ENCODE results near the gene ATXN2L.
A peak's percentile ranks its signal among the peaks of the same experiment; 100 is the strongest.
"Not testable (repeated sequence)": the region's sequence is repeated elsewhere in the genome, so short reads cannot be mapped to it uniquely, and the experiment has no call there.

Gene ATXN2L, protein sequence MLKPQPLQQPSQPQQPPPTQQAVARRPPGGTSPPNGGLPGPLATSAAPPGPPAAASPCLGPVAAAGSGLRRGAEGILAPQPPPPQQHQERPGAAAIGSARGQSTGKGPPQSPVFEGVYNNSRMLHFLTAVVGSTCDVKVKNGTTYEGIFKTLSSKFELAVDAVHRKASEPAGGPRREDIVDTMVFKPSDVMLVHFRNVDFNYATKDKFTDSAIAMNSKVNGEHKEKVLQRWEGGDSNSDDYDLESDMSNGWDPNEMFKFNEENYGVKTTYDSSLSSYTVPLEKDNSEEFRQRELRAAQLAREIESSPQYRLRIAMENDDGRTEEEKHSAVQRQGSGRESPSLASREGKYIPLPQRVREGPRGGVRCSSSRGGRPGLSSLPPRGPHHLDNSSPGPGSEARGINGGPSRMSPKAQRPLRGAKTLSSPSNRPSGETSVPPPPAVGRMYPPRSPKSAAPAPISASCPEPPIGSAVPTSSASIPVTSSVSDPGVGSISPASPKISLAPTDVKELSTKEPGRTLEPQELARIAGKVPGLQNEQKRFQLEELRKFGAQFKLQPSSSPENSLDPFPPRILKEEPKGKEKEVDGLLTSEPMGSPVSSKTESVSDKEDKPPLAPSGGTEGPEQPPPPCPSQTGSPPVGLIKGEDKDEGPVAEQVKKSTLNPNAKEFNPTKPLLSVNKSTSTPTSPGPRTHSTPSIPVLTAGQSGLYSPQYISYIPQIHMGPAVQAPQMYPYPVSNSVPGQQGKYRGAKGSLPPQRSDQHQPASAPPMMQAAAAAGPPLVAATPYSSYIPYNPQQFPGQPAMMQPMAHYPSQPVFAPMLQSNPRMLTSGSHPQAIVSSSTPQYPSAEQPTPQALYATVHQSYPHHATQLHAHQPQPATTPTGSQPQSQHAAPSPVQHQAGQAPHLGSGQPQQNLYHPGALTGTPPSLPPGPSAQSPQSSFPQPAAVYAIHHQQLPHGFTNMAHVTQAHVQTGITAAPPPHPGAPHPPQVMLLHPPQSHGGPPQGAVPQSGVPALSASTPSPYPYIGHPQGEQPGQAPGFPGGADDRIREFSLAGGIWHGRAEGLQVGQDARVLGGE

DNA sequence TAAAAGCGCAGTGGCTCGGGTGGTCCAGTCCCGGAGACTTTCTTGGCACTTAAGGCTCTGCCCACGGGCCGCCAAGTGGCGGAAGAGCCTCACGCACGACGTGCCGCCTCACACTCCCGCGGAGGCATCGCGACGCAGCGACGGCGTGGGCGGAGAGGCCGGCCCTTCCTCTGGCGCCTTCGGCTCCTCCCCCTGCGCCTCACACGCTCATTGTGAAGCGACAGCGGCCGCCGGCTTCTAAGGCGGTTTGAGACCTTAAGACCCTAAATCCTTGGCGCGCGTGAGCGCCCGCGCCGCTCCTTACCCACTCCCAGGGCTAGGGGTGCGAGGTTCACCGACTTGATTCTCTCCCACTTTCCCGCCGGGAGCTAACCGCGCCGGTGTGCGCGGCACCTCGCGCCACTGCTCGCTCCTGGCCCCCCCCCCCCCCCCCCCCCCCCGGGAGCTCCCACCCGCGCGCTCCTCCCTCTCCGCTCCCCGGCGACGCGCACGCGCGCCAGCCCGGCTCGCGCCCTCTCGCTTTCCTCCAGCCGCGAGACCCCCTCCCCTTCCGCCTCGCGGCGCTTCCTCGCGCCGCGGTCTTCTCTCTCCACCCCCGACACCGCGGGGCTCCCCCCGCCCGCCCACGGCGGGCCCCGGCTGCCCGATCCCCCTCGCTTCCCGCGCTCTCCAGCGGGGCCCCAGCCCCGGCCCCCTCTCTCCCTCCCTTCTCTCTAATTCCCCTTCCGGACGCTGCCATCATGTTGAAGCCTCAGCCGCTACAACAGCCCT, at the start of gene ATXN2L:
Gene ATXN2L (plus strand): TSS at position 480 of the 771 bp plus-strand sequence. CDS start 261 bp downstream, at position 741.
- peak; percentile 95 to 98 for DNase-seq

DNA sequence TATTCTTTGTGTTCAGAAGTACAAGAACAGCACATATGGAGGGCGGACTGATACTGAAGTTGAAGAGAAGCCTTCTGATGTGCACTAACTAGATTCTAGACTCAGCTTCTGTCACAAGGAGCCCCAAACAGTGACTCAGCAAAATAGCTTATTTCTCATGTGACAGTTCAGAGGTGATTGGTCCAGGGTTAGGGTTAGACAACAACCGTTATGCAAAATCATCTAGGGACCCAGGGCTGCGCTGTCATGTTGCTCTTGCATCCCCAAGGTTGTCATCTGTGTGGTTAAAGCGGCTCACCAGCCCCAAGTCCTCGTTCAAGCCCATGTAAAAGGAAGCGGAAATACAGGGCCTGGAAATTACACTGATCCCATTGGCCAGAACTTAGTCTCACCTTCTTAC, 41.1 kb upstream of the ATXN2L start:
- DNase-seq: not testable (repeated sequence)

DNA sequence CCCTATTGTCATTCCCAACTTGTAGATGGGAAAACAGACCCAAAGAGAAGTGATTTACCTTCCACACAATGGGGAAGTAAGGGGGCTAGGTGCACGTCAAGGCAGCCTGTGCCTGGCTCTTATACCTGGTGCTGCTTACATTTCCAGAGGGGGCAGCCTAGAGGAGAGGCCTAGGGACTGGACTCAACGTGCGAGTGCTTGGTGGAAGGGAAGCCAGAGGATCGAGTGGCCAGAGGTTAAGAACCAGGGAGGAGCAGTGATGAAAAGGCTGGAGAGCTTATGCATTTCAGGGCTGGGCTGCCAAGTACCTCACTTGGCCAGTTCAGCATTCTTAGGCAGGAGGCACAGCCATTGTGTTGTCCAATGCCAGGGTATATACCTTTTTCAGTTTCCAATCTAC, 40.4 kb upstream of the ATXN2L start:
- not testable (repeated sequence) for DNase-seq

DNA sequence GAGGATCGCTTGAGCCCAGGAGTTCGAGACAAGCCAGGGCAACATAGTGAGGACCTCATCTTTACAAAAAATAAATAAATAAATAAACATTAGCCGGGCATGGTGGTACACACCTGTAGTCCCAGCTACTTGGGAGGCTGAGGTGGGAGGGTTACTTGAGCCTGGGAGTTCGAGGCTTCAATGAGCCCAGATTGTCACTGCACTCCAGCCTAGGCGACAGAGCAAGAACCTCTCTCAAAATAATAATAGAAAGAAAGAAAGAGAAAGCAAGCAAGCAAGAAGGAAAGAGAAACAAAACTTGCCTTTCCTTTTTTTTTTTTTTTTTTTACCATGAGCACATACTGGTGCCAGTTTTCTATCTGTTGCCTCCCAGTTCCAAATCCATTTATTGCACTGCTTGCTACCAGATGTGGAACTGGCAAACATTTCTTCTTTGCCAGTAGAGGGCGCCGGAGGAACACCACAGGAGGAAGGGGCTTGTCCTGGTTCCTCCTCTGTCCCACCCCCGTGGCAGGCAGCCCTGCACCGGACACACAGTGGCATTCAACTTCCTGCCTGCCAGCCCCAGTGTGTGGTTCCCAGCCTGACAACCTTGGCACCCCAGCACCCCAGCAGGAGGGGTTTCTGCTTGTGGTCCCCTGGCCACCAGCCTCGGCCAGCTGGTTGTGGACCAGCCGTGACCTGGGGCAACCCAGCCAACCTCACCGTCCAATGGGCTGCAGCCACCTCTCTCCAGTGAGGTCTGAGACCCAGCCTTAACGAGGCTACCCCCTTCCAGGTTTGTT, 20.4 kb upstream of the ATXN2L start:
- DNase-seq: peak in 1 of 2 donors; percentile 78

DNA sequence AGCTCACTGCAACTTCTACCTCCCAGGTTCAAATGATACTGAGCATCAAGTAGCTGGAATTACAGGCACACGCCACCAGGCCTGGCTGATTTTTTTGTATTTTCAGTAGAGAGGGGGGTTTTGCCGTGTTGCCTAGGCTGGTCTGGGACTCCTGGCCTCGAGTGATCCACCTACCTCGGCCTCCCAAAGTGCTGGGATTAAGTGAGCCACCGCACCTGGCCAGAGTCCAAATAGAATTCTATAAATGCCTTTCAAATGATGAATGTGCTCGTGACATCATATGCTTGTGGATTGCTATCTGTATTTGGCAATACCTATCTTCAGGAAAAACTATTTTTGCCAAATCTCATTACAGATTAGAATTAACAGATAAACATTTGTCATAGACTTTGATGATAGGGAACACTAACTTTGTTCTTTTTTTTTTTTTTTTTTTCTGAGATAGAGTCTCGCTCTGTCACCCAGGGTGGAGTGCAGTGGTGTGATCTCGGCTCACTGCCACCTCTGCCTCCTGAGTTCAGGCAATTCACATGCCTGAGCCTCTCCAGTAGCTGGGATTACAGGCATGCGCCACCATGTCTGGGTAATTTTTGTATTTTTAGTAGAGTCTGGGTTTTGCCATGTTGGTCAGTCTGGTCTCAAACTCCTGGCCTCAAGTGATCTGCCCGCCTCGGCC, 15.2 kb upstream of the ATXN2L start:
- not testable (repeated sequence) for DNase-seq

DNA sequence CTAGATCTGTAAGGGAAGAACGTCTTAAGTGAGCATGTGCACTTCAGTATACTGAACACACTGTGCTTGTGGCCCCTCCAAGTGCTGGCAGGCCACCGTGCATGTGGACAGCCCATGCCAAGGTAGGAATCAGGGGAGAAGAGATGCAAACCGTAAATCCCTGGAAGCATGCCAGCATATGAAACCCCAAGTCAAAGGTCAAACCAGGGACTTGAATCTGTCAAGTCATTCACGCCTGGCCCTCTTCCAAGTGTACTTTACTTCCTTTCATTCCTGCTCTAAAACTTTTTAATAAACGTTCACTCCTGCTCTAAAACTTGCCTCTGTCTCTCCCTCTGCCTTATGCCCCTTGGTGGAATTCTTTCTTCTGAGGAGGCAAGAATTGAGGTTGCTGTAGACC, 2.8 kb upstream of the ATXN2L start:
- peak in 1 of 2 donors; percentile 49 for DNase-seq

DNA sequence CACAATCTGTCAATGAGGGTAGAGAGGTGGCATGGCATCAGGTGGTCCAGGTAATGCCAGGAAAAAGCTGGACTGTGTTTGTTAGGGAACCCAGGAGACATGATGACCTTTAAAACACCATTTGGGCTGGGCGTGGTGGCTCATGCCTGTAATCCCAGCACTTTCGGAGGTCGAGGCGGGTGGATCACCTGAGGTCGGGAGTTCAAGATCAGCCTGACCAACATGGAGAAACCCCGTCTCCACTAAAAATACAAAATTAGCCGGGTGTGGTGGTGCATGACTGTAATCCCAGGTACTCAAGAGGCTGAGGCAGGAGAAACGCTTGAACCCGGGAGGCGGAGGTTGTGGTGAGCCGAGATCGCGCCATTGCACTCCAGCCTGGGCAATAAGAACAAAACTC, 2.3 kb upstream of the ATXN2L start:
- not testable (repeated sequence) for DNase-seq

DNA sequence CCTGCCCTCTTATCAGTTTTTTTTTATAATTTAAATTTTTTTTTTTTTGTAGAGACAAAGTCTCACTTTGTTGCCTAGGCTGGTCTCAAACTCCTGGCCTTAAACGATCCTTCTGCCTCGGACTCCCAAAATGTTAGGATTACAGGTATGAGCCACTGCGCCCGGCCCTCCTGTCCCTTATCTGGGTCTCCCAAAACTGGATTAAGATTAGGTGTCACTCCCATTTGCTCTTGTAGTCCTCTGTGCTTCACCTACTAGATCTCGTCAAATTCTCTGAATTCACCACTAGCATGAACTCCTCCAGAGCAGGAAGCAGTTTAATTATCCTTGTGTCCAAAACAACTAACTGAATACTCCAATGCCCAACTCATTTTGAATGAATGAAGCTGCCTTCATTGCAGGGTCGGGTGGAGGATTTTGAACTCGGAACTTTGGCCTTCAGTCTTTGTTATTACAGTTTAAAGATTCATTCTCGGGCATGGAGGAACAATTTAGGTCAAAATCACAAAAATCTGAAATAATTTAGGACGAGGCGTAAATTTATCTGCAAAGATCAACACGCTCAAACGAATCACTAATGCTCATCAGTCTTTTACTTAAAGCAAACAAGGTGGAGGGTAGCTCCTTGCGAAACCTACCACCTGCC, 802 bp upstream of the ATXN2L start:
- no peak for DNase-seq

DNA sequence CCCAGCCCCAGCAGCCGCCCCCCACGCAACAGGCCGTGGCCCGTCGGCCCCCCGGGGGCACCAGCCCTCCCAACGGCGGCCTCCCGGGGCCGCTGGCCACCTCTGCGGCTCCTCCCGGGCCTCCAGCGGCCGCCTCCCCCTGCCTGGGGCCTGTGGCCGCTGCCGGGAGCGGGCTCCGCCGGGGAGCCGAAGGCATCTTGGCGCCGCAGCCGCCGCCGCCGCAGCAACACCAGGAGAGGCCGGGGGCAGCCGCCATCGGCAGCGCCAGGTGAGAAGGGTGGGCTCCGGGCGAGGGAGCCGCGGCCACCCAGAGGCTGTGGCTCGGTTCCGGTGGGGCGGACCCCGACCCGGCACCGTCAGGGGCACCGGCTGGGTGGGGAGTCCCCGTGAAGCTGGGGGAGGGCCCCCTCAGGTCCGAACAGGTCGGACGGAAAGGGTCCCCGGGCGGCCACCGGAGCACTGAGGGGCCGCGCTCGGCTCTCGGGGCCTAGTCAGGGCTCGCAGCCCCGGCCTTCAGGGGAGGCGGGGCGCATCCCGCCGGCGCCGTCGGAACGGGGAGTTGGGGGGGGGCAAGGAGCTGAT, 583 bp downstream of the ATXN2L start:
- no peak for DNase-seq

DNA sequence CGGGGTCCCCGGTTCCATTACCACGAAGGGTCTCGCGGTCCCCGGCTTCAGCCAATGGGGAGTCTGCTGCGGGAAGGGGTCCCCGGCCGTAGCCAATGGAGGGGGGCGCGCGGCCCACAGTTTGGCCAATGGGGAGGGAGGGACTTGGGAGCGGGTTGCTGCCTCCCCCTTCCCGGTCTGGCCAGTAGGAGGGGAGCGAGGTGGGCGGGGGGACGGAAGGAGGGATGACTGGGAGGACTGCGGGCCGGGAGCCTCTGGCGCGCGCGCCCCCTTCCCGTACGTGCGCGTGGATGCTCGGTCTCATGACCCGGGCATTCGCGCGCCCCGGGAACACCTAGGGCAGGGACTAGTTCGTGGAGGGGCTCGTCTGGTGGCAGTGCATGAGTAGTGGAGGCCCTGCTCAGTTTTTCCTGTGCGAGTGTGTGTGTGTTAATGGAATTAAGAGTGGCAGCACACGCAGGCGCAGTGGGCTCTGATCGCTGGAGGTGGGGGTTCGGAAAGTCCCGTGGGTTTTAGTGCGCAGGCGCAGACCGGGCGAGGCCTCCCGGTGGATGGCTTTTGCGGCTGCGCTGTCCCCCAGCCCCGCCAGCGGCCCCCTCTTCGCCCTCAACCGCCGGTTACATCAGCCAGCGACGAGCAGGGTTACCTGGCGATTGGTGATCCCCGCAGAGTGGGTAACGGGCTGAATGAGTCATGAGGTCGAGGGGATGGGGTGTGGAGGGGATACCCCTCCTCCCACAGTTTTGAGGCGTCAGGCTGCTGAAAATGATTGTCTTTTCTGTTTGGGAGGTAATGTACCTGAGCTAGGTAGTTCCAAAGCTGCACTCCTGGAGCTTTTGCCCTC, 1.3 kb downstream of the ATXN2L start:
- peak; percentile 94 to 96 for DNase-seq

DNA sequence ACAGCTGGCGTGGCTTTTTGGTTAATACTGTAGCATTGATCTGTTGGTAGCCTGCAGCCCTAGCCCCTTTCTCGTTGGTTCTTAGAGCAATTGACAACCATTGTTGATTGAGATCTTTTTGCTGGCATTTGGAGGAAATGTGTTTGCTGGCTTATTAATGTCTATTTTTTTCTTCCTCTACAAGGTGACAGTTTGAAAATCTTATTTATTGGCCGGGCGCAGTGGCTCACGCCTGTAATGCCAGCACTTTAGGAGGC, 1.8 kb downstream of the ATXN2L start:
- no peak for DNase-seq

DNA sequence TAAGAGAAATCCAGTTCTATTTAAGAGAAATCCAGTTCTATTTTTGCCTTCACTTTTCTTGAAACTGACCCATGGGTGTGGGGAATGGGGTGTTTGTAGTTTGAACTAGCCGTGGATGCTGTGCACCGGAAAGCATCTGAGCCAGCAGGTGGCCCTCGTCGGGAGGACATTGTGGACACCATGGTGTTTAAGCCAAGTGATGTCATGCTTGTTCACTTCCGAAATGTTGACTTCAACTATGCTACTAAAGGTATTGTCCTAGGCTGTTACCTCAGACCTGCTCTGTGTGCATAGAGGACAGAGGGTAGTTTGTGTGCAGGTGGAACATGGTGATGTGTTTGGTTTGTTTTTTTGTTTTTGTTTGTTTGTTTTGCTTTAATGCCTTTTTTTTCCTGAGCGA, 3.3 kb downstream of the ATXN2L start:
- no peak for DNase-seq

DNA sequence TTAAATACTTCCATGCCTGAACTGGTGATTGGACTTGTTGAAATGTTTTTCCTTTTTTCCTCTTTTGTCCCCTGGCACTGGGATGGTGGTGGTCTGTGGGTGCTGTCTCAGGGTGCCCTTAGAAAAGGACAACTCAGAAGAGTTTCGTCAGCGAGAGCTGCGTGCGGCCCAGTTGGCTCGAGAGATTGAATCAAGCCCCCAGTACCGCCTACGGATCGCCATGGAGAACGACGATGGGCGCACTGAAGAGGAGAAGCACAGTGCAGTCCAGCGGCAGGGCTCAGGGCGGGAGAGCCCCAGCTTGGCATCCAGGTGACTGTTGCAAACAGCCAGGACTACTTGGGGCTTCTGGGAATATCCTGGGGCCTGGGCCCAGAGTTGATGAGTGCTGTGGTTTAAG, 6.9 kb downstream of the ATXN2L start:
- no peak for DNase-seq

DNA sequence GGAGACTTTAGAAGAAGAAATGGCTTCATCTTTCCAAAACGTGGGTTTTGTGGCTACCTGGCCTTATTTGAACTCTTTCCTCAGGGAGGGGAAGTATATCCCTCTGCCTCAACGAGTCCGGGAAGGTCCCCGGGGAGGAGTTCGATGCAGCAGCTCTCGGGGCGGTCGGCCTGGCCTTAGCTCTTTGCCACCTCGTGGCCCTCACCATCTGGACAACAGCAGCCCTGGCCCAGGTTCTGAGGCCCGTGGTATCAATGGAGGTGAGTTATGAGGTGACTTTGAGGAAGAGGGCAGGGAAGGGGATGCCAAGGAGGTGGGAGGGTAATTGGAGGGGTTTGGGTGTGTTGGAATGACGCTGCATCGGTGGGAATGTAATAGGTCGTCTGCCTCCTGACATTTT, 7.7 kb downstream of the ATXN2L start:
- DNase-seq: no peak

DNA sequence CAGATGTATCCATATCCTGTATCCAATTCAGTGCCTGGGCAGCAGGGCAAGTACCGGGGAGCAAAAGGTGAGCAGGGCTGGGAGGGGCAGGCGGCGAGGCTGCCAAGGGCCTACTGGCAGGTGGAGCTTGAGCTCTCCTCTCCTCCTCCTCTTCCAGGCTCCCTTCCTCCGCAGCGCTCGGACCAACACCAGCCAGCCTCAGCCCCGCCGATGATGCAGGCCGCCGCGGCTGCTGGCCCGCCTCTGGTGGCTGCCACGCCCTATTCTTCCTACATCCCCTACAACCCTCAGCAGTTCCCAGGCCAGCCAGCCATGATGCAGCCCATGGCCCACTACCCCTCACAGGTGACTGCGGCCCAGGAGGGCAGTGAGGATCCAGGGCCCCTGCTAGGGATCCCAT, 11.6 kb downstream of the ATXN2L start:
- no peak for DNase-seq

DNA sequence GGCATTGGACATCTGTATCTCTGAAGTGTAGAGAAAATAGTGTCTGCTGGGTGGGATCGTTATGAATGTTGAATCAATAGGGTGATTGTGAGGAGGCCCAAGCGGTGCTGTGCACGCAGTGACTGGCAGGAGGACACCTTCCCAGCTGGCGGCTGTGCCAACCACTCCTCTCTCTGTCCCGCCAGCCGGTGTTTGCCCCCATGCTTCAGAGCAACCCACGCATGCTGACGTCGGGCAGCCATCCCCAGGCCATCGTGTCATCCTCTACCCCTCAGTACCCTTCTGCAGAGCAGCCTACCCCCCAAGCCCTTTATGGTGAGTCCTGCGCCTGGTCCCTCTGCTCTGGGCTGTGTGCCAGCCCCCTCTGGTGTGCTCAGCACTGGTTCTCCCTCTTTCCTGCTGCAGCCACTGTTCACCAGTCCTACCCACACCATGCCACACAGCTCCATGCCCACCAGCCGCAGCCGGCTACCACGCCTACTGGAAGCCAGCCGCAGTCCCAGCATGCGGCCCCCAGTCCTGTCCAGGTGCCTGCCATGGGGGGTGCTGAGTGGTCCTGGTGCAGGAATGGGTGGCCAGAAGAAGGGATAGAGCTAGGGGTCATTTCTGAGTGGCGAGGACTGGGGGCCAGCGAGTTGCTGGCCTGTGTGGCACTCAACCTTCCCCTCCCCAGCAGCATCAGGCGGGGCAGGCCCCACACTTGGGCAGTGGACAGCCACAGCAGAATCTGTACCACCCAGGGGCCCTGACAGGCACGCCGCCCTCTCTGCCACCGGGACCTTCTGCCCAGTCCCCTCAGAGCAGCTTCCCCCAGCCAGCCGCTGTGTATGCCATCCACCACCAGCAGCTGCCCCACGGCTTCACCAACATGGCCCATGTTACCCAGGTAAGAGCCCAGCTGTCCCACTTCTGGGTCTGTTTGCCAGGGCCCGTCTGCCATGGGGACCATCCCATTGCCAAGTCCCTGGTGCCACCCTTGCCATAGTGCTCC, 12.4 kb downstream of the ATXN2L start:
- no peak for DNase-seq

DNA sequence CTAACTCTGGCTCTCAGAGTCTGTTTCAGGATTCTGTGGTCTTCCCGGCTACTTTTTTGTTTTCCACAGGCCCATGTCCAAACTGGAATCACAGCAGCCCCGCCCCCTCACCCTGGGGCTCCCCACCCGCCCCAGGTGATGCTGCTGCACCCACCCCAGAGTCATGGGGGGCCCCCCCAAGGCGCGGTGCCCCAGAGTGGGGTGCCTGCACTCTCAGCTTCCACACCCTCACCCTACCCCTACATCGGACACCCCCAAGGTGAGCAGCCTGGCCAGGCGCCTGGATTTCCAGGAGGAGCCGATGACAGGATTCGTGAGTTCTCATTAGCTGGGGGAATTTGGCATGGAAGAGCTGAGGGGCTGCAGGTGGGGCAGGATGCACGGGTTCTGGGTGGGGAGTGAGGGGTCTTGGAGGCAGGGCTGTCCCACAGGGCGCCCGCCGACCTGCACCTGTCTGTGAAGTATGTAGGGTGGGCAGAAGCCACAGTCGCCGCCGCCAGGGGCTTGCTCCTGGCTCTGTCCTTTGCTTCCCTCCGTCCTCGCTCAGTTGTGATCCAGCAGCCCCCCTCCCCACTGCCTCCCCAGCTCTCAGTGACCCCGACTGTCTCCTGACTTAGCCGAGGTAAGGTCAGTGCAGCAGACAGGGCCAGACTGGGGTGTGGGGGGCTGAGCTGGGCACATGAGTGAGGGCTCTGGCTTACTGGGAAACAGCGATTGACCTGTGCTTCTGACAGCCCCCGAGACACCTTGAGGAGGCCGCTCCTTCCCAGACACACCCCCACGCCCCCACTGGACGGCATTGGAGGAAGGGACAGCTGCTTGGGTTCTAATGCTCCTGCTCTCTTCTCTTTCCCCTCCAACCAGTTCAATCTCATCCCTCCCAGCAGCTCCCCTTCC, 13.3 kb downstream of the ATXN2L start:
- no peak for DNase-seq

DNA sequence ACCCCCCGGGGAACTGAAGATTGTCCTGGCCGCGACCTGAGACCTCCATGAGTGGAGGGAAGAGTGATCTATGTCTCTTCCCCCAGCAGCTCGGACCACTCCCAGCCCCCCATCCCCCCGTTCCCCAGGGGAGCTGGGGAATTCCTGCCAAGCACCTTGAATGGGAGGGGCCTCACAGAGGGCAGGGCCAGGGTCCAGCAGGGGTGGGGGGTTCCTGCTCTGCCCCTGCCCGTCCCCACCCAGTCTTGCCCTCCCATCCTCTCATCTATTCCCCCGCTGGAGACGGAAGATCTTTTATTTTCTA, 13.9 kb downstream of the ATXN2L start:
- DNase-seq: no peak

Measured in inflammatory macrophage treated with lipopolysaccharide for 1 hour (primary cell).